Measurements from ENCODE around the gene TXLNB. TPM values are rescaled to one million over a fixed set of nuclear protein-coding genes. Genes with fewer than 3 reads are reported as not detected.
A peak's percentile ranks its signal among the peaks of the same experiment; 100 is the strongest.

TXLNB gene
- total and polyA plus RNA-seq, 2 donors (not counting 1 experiment from before 2014, with no cell fraction given): 3.4 to 3.6 TPM

GRCh38 chr6:139275279-139276055 is 16.3 kb downstream of the TXLNB start:
- CTCF ChIA-PET: interaction anchor here (1.2 to 1.3 kb wide), 2 partner anchors 16 to 89 kb away, joined by 3 read pairs; partner anchors contain the start of gene TXLNB
- H2AFZ ChIP-seq (ENCODE audit: insufficient read depth, low read depth, low read length, poor library complexity, severe bottlenecking): peak overlapping the region; percentile 30

More at GRCh38 chr6:139275279-139276055, 16.3 kb downstream of the TXLNB start:
- Mint-ChIP-seq H3K4me1 (peaks cover 81% of the 10 kb centered on the region), H3K27ac (peak overlapping the region; percentile 34), H3K27me3 (no peaks in the 10 kb centered on the region), H3K9me3 (ENCODE audit: insufficient read depth) (no peaks in the 10 kb centered on the region), H3K4me3 (peak overlapping the region; percentile 12)
- no peak for ATAC-seq (ENCODE audit: low read depth)
- Histone ChIP-seq H3K27me3 (replicated peaks in 1 of 4; ENCODE audit: control extremely low read depth in 1 of 4, control insufficient read depth in 3 of 4, insufficient read depth in 4 of 4, low read length in 3 of 4) (no peaks in the 10 kb centered on the region), H3K9me3 (ENCODE audit: control extremely low read depth in 1 of 3, control insufficient read depth in 2 of 3, insufficient read depth in 1 of 3, low read length in 2 of 3) (no peaks in the 10 kb centered on the region), H4K20me1 (ENCODE audit: control insufficient read depth, insufficient read depth, low read length, poor library complexity, severe bottlenecking) (no peaks in the 10 kb centered on the region), H3K4me2 (replicated peaks; ENCODE audit: low read depth, low read length, poor library complexity, severe bottlenecking) (peak overlapping the region; percentile 30), H3K36me3 (replicated peaks in 1 of 2; ENCODE audit: control extremely low read depth in 1 of 2, control insufficient read depth in 1 of 2, extremely low read depth in 1 of 2, insufficient read depth in 2 of 2, low read length in 1 of 2) (no peaks in the 10 kb centered on the region), H3K27ac (ENCODE audit: low read length in 2 of 2) (peak overlapping the region in 1 of 2 donors; percentile 79), H3K79me2 (ENCODE audit: control insufficient read depth, insufficient read depth, low read length) (peaks cover 11% of the 10 kb centered on the region), H3K4me3 (ENCODE audit: control extremely low read depth in 1 of 5, extremely low read depth in 1 of 5, insufficient read depth in 1 of 5, low read depth in 2 of 5, low read length in 4 of 5) (no peak overlapping the region), H3K4me1 (ENCODE audit: control insufficient read depth in 2 of 2, insufficient read depth in 2 of 2, low read length in 2 of 2) (peaks cover 50 to 55% of the 10 kb centered on the region in 2 donors), H3K9ac (ENCODE audit: low read length) (no peak overlapping the region)
- intact Hi-C loops (cut with micrococcal nuclease): loop anchor here (1.0 to 5.0 kb wide), 2 partner anchors 9 to 243 kb away; no protein-coding TSS in a partner anchor
- no CpG with 5 or more reads among the region's 4 CpGs for WGBS (ENCODE audit: insufficient coverage)
- DNase-seq: no peak
- POLR2A ChIA-PET: no interaction called here
- TF ChIP-seq CTCF (IDR thresholded peaks at IDR 0.05) (no peak), EZH2 (IDR thresholded peaks at IDR 0.05; ENCODE audit: borderline replicate concordance, insufficient read depth, low read depth, low read length, poor library complexity, severe bottlenecking) (no peak)

Data from B cell (primary cell).